ENCODE results near the gene RNF8.

DNA sequence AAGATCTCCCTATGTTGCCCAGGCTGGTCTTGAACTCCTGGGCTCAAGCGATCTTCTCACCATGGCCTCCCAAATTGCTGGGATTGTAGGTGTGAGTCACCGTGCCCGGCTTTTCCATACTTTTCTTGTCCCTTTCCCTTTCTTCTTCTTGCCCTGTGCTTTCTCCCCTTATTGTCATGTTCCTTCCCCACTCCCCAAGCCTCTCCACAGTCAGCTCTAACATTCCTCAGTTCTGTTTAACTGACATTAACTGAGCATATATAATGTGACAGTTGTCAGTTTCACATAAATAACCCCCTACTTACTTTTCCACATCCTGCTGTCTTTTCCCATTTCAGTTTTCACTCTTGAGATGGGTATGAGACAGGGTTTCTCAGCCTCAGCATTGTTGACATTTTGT is 9.5 kb upstream of the RNF8 start:
- TF ChIP-seq, protein P1, sequence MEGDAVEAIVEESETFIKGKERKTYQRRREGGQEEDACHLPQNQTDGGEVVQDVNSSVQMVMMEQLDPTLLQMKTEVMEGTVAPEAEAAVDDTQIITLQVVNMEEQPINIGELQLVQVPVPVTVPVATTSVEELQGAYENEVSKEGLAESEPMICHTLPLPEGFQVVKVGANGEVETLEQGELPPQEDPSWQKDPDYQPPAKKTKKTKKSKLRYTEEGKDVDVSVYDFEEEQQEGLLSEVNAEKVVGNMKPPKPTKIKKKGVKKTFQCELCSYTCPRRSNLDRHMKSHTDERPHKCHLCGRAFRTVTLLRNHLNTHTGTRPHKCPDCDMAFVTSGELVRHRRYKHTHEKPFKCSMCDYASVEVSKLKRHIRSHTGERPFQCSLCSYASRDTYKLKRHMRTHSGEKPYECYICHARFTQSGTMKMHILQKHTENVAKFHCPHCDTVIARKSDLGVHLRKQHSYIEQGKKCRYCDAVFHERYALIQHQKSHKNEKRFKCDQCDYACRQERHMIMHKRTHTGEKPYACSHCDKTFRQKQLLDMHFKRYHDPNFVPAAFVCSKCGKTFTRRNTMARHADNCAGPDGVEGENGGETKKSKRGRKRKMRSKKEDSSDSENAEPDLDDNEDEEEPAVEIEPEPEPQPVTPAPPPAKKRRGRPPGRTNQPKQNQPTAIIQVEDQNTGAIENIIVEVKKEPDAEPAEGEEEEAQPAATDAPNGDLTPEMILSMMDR (conservative IDR thresholded peaks at IDR 0.05 in 1 of 2, IDR thresholded peaks at IDR 0.05 in 1 of 2; ENCODE audit: low read depth in 1 of 2, low read length in 2 of 2): no peak
- TF ChIP-seq EZH2 (IDR thresholded peaks at IDR 0.05; ENCODE audit: low read length, missing control alignments): no peak

Measured in fibroblast of lung (primary cell).